IMR-90 (cell line): Measurements from ENCODE around the gene ZNF410. TPM values are rescaled to one million over a fixed set of nuclear protein-coding genes. Genes with fewer than 3 reads are reported as not detected.

Experiments
- ATAC-seq: fragments of 200-7000 bp; cut with Tn5 transposase; 2 replicates; pipeline ENCODE4 v1.9.1; 2020; ENCODE audit warnings: low read depth, mild to moderate bottlenecking, moderate library complexity
- BruUV-seq: library from RNA; stranded (reverse); fragments of 400-500 nt; replicated peaks from 2 replicates; lab custom pipeline; 2021; lab: Mats Ljungman, UMichigan
- CTCF ChIA-PET: fragments of 300-600 bp; formaldehyde crosslinking; extraction: SDS; loops from one replicate; lab custom pipeline; 2021; ENCODE audit warnings: antibody characterized with exemption; lab: Yijun Ruan, JAX
- POLR2A ChIA-PET: fragments of 300-600 bp; sonication (Branson Sonifier 250); formaldehyde crosslinking; loops from one replicate; lab custom pipeline; 2022; ENCODE audit warnings: antibody characterized with exemption; ENCODE audit not compliant: unreplicated experiment; lab: Charles Lee
- DNase-seq: peaks from one replicate; pipeline ENCODE4 v3.0.0; 2013
- H2AFZ ChIP-seq: replicated peaks from 2 replicates; pipeline ENCODE3; 2013; ENCODE audit warnings: low read length, mild to moderate bottlenecking; ENCODE audit not compliant: poor library complexity
- H2AK5ac ChIP-seq: 2 replicates; pipeline ENCODE4 v1.6.1; 2013; ENCODE audit warnings: low read depth, low read length, inconsistent platforms
- H2AK9ac ChIP-seq: replicated peaks from 2 replicates; pipeline ENCODE3; 2013; ENCODE audit warnings: mild to moderate bottlenecking, low read depth, low read length, moderate library complexity; ENCODE audit not compliant: poor library complexity
- H2BK120ac ChIP-seq: 2 replicates; pipeline ENCODE4 v1.6.1; 2013; ENCODE audit warnings: low read depth, low read length, inconsistent platforms
- H2BK15ac ChIP-seq: 3 replicates; pipeline ENCODE4 v1.6.1; 2013; ENCODE audit warnings: low read depth, low read length, inconsistent platforms
- H2BK20ac ChIP-seq: 2 replicates; pipeline ENCODE4 v1.6.1; 2013; ENCODE audit warnings: low read depth, mild to moderate bottlenecking, inconsistent platforms, low read length, moderate library complexity
- H2BK5ac ChIP-seq: 2 replicates; pipeline ENCODE4 v1.6.1; 2013; ENCODE audit warnings: mild to moderate bottlenecking, low read depth, low read length, inconsistent platforms; ENCODE audit not compliant: poor library complexity, severe bottlenecking
- H3K14ac ChIP-seq: replicated peaks from 2 replicates; pipeline ENCODE4 v1.6.1; 2013; ENCODE audit warnings: low read depth, low read length, inconsistent platforms
- H3K18ac ChIP-seq: 2 replicates; pipeline ENCODE4 v1.6.1; 2013; ENCODE audit warnings: low read depth, low read length, control low read depth
- H3K23ac ChIP-seq: 2 replicates; pipeline ENCODE4 v1.6.1; 2013; ENCODE audit warnings: low read depth, low read length, inconsistent platforms
- H3K27ac ChIP-seq: 2 replicates; pipeline ENCODE4 v1.5.1; 2013; ENCODE audit warnings: mild to moderate bottlenecking, control low read depth, low read length; ENCODE audit not compliant: insufficient read depth
- H3K27me3 ChIP-seq: 2 replicates; pipeline ENCODE4 v1.6.1; 2013; ENCODE audit warnings: low read length; ENCODE audit not compliant: control insufficient read depth, insufficient read depth
- H3K36me3 ChIP-seq: 2 replicates; pipeline ENCODE4 v1.6.1; 2013; ENCODE audit warnings: low read length, mixed read lengths; ENCODE audit not compliant: control insufficient read depth, insufficient read depth
- H3K4ac ChIP-seq: 2 replicates; pipeline ENCODE4 v1.6.1; 2013; ENCODE audit warnings: low read depth, low read length, inconsistent platforms
- H3K4me1 ChIP-seq: 2 replicates; pipeline ENCODE4 v1.6.1; 2013; ENCODE audit warnings: low read length, mixed read lengths; ENCODE audit not compliant: control insufficient read depth, insufficient read depth
- H3K4me2 ChIP-seq: 2 replicates; pipeline ENCODE4 v1.6.1; 2013; ENCODE audit warnings: low read depth, mild to moderate bottlenecking, control low read depth, low read length, moderate library complexity
- H3K4me3 ChIP-seq: 2 replicates; pipeline ENCODE4 v1.5.1; 2013; ENCODE audit warnings: low read depth, mild to moderate bottlenecking, control low read depth, low read length, moderate library complexity; ENCODE audit not compliant: insufficient read depth
- H3K56ac ChIP-seq: 2 replicates; pipeline ENCODE4 v1.6.1; 2013; ENCODE audit warnings: low read length, inconsistent platforms; ENCODE audit not compliant: insufficient read depth; ENCODE audit errors: extremely low read depth
- H3K79me1 ChIP-seq, 2 experiments: 2 replicates each; pipeline ENCODE4 v1.6.1; 2013; ENCODE audit warnings: low read length in 2 of 2, inconsistent platforms in 1 of 2, low read depth in 1 of 2
- H3K9ac ChIP-seq: 2 replicates; pipeline ENCODE4 v1.6.1; 2013; ENCODE audit warnings: low read depth, low read length, control low read depth
- H3K9me1 ChIP-seq: 2 replicates; pipeline ENCODE4 v1.6.1; 2013; ENCODE audit warnings: low read length, inconsistent platforms; ENCODE audit not compliant: insufficient read depth
- H3K9me3 ChIP-seq: 2 replicates; pipeline ENCODE4 v1.6.1; 2013; ENCODE audit warnings: low read length; ENCODE audit not compliant: control insufficient read depth, insufficient read depth
- H4K20me1 ChIP-seq: 2 replicates; pipeline ENCODE4 v1.6.1; 2013; ENCODE audit warnings: low read length, inconsistent platforms; ENCODE audit not compliant: insufficient read depth
- H4K5ac ChIP-seq: 2 replicates; pipeline ENCODE4 v1.6.1; 2013; ENCODE audit warnings: mild to moderate bottlenecking, low read depth, low read length, control low read depth
- H4K8ac ChIP-seq, 2 experiments: 2 replicates each; pipeline ENCODE4 v1.6.1; 2013; ENCODE audit warnings: low read depth in 2 of 2, low read length in 2 of 2, control low read depth in 1 of 2, inconsistent platforms in 1 of 2
- H4K91ac ChIP-seq: 2 replicates; pipeline ENCODE4 v1.6.1; 2013; ENCODE audit warnings: low read depth, low read length, inconsistent platforms; ENCODE audit not compliant: insufficient read depth
- BHLHE40 ChIP-seq: fragments of 150-350 bp; IDR thresholded peaks from 2 replicates; pipeline ENCODE4 v1.6.1; 2016; ENCODE audit warnings: mild to moderate bottlenecking, low read depth, low read length
- CHD1 ChIP-seq: IDR thresholded peaks from 2 replicates; pipeline ENCODE4 v1.6.1; 2012; ENCODE audit warnings: low read depth, low read length, improper control_type of control experiment
- FOS ChIP-seq: fragments of 150-350 bp; IDR thresholded peaks from 2 replicates; pipeline ENCODE4 v1.6.1; 2016; ENCODE audit warnings: low read depth, low read length
- MAFK ChIP-seq: IDR thresholded peaks from 2 replicates; pipeline ENCODE4 v1.6.1; 2012; ENCODE audit warnings: low read depth, low read length, improper control_type of control experiment
- NFE2L2 ChIP-seq: fragments of 150-350 bp; IDR thresholded peaks from 2 replicates; pipeline ENCODE4 v1.6.1; 2016; ENCODE audit warnings: low read depth, mild to moderate bottlenecking, low read length
- WGBS, 2 experiments: methylation state at CpG; one replicate each; pipeline versions ENCODE4 v1.1.5 to v1.1.7; 2013; ENCODE audit warnings: missing lambda C conversion rate in 2 of 2; ENCODE audit not compliant: insufficient read length in 1 of 2; ENCODE audit errors: extremely low coverage in 2 of 2; 5-methylcytosine and 5-hydroxymethylcytosine counted together
- dilution Hi-C: fragments of 300-500 bp; cut with HindIII; formaldehyde crosslinking; loops from one replicate; pipeline ENCODE4 v1.14.3; 2018; ENCODE audit warnings: low sequenced_read_pairs; ENCODE audit not compliant: unreplicated experiment
- in situ Hi-C: fragments of 300-500 bp; cut with MboI; formaldehyde crosslinking; loops from 3 replicates; pipeline ENCODE4 v1.14.3; 2019; ENCODE audit warnings: low sequenced_read_pairs, inconsistent platforms, mixed read lengths
- intact Hi-C: fragments of 100-400 bp; cut with micrococcal nuclease; formaldehyde crosslinking; loops from 2 replicates; pipeline ENCODE4 v1.10.0; 2022
- polyA plus RNA-seq, 3 experiments: library from polyadenylated mRNA; depleted of rRNA; stranded (reverse); fragments of >200 nt; gene quantifications; 2 replicates each; pipeline ENCODE4 v1.2.3, GENCODE V29; 2012; ENCODE audit warnings: low replicate concordance in 1 of 3
- total RNA-seq: library from RNA; depleted of rRNA; stranded (reverse); fragments of >200 nt; gene quantifications from 2 replicates; pipeline ENCODE4 v1.2.3, GENCODE V29; 2012
- TF ChIP-seq, protein P1 (sequence below): fragments of 150-350 bp; IDR thresholded peaks from 2 replicates; pipeline ENCODE4 v1.6.1; 2016; ENCODE audit warnings: low read depth, mild to moderate bottlenecking, low read length, moderate library complexity, borderline replicate concordance
- TF ChIP-seq, protein P2 (sequence below): fragments of 150-350 bp; IDR thresholded peaks from 2 replicates; pipeline ENCODE4 v1.6.1; 2017; ENCODE audit warnings: mild to moderate bottlenecking, antibody characterized with exemption, low read length, low read depth

Gene ZNF410
- total and polyA plus RNA-seq, 2 of the 4 experiments (the other 2 are of a cell fraction) = 27.9 to 89.1 TPM

DNA sequence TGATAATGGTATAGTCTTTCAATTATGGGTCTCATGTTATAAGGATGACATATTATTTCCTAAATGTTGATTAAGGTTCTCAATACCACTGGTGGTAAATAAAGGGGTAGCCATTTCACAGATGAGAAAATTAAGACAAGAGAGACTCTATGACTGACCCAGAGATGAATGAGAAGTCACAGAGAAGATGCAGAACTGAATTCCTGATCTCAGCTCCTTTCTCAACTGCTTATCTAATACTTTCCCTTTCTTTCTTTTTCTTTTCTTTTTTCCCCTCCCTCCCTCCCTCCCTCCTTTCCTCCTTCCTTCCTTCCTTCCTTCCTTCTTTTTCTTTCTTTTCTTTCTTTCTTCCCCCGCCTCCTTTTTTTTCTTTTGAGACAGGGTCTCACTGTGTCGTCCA is 43.4 kb upstream of the ZNF410 start:
- dilution Hi-C loops (no loop called here), in situ Hi-C loops (no loop called here)
- POLR2A ChIA-PET = no interaction called here

More for the DNA sequence above, 43.4 kb upstream of the ZNF410 start:
- Histone ChIP-seq H3K9me1 (no peaks in the 10 kb centered on the region), H3K36me3 (no peaks in the 10 kb centered on the region), H2BK120ac (no peak overlapping the region), H3K4ac (no peak overlapping the region), H3K79me1 (no peaks in the 10 kb centered on the region), H3K56ac (no peak overlapping the region), H2AK9ac (no peak overlapping the region), H2BK15ac (no peak overlapping the region), H2AK5ac (no peak overlapping the region), H3K18ac (no peak overlapping the region), H3K4me3 (no peak overlapping the region), H3K27me3 (no peaks in the 10 kb centered on the region), H2BK5ac (no peak overlapping the region), H2AFZ (no peak overlapping the region), H3K27ac (no peak overlapping the region), H3K4me1 (no peaks in the 10 kb centered on the region), H3K14ac (no peak overlapping the region), H3K23ac (no peak overlapping the region), H2BK20ac (no peak overlapping the region), H4K5ac (no peak overlapping the region), H3K9me3 (no peaks in the 10 kb centered on the region), H4K20me1 (no peaks in the 10 kb centered on the region), H3K9ac (no peak overlapping the region), H4K8ac (no peak overlapping the region), H4K91ac (no peak overlapping the region), H3K4me2 (no peak overlapping the region)
- ATAC-seq (no peak), DNase-seq (no peak)
- 0% methylated on average over 1 of the region's 2 CpGs; no CpG with 5 or more reads in 1 of the 2 experiments for WGBS, 2 experiments
- BruUV-seq = no TSS peak
- TF ChIP-seq BHLHE40 (no peak), CHD1 (no peak), MAFK (no peak), FOS (no peak), NFE2L2 (no peak)
- TF ChIP-seq, protein P1, sequence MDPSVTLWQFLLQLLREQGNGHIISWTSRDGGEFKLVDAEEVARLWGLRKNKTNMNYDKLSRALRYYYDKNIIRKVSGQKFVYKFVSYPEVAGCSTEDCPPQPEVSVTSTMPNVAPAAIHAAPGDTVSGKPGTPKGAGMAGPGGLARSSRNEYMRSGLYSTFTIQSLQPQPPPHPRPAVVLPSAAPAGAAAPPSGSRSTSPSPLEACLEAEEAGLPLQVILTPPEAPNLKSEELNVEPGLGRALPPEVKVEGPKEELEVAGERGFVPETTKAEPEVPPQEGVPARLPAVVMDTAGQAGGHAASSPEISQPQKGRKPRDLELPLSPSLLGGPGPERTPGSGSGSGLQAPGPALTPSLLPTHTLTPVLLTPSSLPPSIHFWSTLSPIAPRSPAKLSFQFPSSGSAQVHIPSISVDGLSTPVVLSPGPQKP = no peak
- TF ChIP-seq, protein P2, sequence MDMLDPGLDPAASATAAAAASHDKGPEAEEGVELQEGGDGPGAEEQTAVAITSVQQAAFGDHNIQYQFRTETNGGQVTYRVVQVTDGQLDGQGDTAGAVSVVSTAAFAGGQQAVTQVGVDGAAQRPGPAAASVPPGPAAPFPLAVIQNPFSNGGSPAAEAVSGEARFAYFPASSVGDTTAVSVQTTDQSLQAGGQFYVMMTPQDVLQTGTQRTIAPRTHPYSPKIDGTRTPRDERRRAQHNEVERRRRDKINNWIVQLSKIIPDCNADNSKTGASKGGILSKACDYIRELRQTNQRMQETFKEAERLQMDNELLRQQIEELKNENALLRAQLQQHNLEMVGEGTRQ = no peak
- intact Hi-C loops = no loop called here
- CTCF ChIA-PET = no interaction called here
